Karpas-422 (cell line): ENCODE results near the gene HIPK4. TPM values are rescaled to one million over a fixed set of nuclear protein-coding genes. Genes with fewer than 3 reads are reported as not detected.

ENCODE experiments used
- small RNA-seq: library from RNA; depleted of rRNA; stranded (forward); fragments of <200 nt; gene quantifications from one replicate; pipeline ENCODE3, GENCODE V24; 2014
- total RNA-seq: library from RNA; depleted of rRNA; stranded (reverse); fragments of >200 nt; shearing (Covaris generic); gene quantifications from 2 replicates; pipeline ENCODE4 v1.2.3, GENCODE V29; 2014; ENCODE audit warnings: low replicate concordance; rRNA removed

HIPK4 gene
- total RNA-seq, 1 experiment from 2014 or later: not detected

Small RNA genes lying within 50 kb of the gene (small RNA-seq; reads per million reads assigned to genes)
- not detected for gene MIR6796
- not detected for gene RF00019

Other genes with a start within 250 kb of the HIPK4 start
- gene MAP3K10, start 198.8 kb downstream of the HIPK4 start, total RNA-seq: 7.6 and 26.3 TPM in 2 replicates
- not detected in 2 replicates for gene TTC9B, start 171.8 kb downstream of the HIPK4 start, total RNA-seq
- gene CCNP, start 163.5 kb downstream of the HIPK4 start, total RNA-seq: not detected in 2 replicates
- 85.9 and 128 TPM in 2 replicates for gene AKT2, start 104.8 kb downstream of the HIPK4 start, total RNA-seq
- gene C19orf47, start 41.8 kb downstream of the HIPK4 start, total RNA-seq: 11.7 and 14.5 TPM in 2 replicates
- 83.2 and 90.2 TPM in 2 replicates for gene PLD3, start 41.5 kb downstream of the HIPK4 start, total RNA-seq
- gene PRX, start 23.2 kb upstream of the HIPK4 start, total RNA-seq: 0.56 and 0.61 TPM in 2 replicates
- gene SERTAD1, start 35.8 kb upstream of the HIPK4 start, total RNA-seq: 4.8 and 8.4 TPM in 2 replicates
- gene SERTAD3, start 54.2 kb upstream of the HIPK4 start, total RNA-seq: 14.1 and 14.9 TPM in 2 replicates
- gene BLVRB, start 75.6 kb upstream of the HIPK4 start, total RNA-seq: 10.2 and 14.5 TPM in 2 replicates
- 1.0 and 1.1 TPM in 2 replicates for gene SPTBN4, start 76.8 kb upstream of the HIPK4 start, total RNA-seq
- 49.7 and 98.2 TPM in 2 replicates for gene SHKBP1, start 186.7 kb upstream of the HIPK4 start, total RNA-seq
- gene LTBP4, start 211.2 kb upstream of the HIPK4 start, total RNA-seq: 9.6 and 25.9 TPM in 2 replicates